IMR-90 (cell line): Measurements from ENCODE around the gene PDE11A. TPM values are rescaled to one million over a fixed set of nuclear protein-coding genes. Genes with fewer than 3 reads are reported as not detected.

Experiments used
- ATAC-seq: fragments of 200-7000 bp; cut with Tn5 transposase; 2 replicates; pipeline ENCODE4 v1.9.1; 2020; ENCODE audit warnings: low read depth, mild to moderate bottlenecking, moderate library complexity
- BruUV-seq: library from RNA; stranded (reverse); fragments of 400-500 nt; replicated peaks from 2 replicates; lab custom pipeline; 2021; lab: Mats Ljungman, UMichigan
- CTCF ChIA-PET: fragments of 300-600 bp; formaldehyde crosslinking; extraction: SDS; loops from one replicate; lab custom pipeline; 2021; ENCODE audit warnings: antibody characterized with exemption; lab: Yijun Ruan, JAX
- POLR2A ChIA-PET: fragments of 300-600 bp; sonication (Branson Sonifier 250); formaldehyde crosslinking; loops from one replicate; lab custom pipeline; 2022; ENCODE audit warnings: antibody characterized with exemption; ENCODE audit not compliant: unreplicated experiment; lab: Charles Lee
- DNase-seq: peaks from one replicate; pipeline ENCODE4 v3.0.0; 2013
- H2AFZ ChIP-seq: replicated peaks from 2 replicates; pipeline ENCODE3; 2013; ENCODE audit warnings: low read length, mild to moderate bottlenecking; ENCODE audit not compliant: poor library complexity
- H2AK5ac ChIP-seq: 2 replicates; pipeline ENCODE4 v1.6.1; 2013; ENCODE audit warnings: low read depth, low read length, inconsistent platforms
- H2AK9ac ChIP-seq: replicated peaks from 2 replicates; pipeline ENCODE3; 2013; ENCODE audit warnings: mild to moderate bottlenecking, low read depth, low read length, moderate library complexity; ENCODE audit not compliant: poor library complexity
- H2BK120ac ChIP-seq: 2 replicates; pipeline ENCODE4 v1.6.1; 2013; ENCODE audit warnings: low read depth, low read length, inconsistent platforms
- H2BK15ac ChIP-seq: 3 replicates; pipeline ENCODE4 v1.6.1; 2013; ENCODE audit warnings: low read depth, low read length, inconsistent platforms
- H2BK20ac ChIP-seq: 2 replicates; pipeline ENCODE4 v1.6.1; 2013; ENCODE audit warnings: low read depth, mild to moderate bottlenecking, inconsistent platforms, low read length, moderate library complexity
- H2BK5ac ChIP-seq: 2 replicates; pipeline ENCODE4 v1.6.1; 2013; ENCODE audit warnings: mild to moderate bottlenecking, low read depth, low read length, inconsistent platforms; ENCODE audit not compliant: poor library complexity, severe bottlenecking
- H3K14ac ChIP-seq: replicated peaks from 2 replicates; pipeline ENCODE4 v1.6.1; 2013; ENCODE audit warnings: low read depth, low read length, inconsistent platforms
- H3K18ac ChIP-seq: 2 replicates; pipeline ENCODE4 v1.6.1; 2013; ENCODE audit warnings: low read depth, low read length, control low read depth
- H3K23ac ChIP-seq: 2 replicates; pipeline ENCODE4 v1.6.1; 2013; ENCODE audit warnings: low read depth, low read length, inconsistent platforms
- H3K27ac ChIP-seq: 2 replicates; pipeline ENCODE4 v1.5.1; 2013; ENCODE audit warnings: mild to moderate bottlenecking, control low read depth, low read length; ENCODE audit not compliant: insufficient read depth
- H3K27me3 ChIP-seq: 2 replicates; pipeline ENCODE4 v1.6.1; 2013; ENCODE audit warnings: low read length; ENCODE audit not compliant: control insufficient read depth, insufficient read depth
- H3K36me3 ChIP-seq: 2 replicates; pipeline ENCODE4 v1.6.1; 2013; ENCODE audit warnings: low read length, mixed read lengths; ENCODE audit not compliant: control insufficient read depth, insufficient read depth
- H3K4ac ChIP-seq: 2 replicates; pipeline ENCODE4 v1.6.1; 2013; ENCODE audit warnings: low read depth, low read length, inconsistent platforms
- H3K4me1 ChIP-seq: 2 replicates; pipeline ENCODE4 v1.6.1; 2013; ENCODE audit warnings: low read length, mixed read lengths; ENCODE audit not compliant: control insufficient read depth, insufficient read depth
- H3K4me2 ChIP-seq: 2 replicates; pipeline ENCODE4 v1.6.1; 2013; ENCODE audit warnings: low read depth, mild to moderate bottlenecking, control low read depth, low read length, moderate library complexity
- H3K4me3 ChIP-seq: 2 replicates; pipeline ENCODE4 v1.5.1; 2013; ENCODE audit warnings: low read depth, mild to moderate bottlenecking, control low read depth, low read length, moderate library complexity; ENCODE audit not compliant: insufficient read depth
- H3K56ac ChIP-seq: 2 replicates; pipeline ENCODE4 v1.6.1; 2013; ENCODE audit warnings: low read length, inconsistent platforms; ENCODE audit not compliant: insufficient read depth; ENCODE audit errors: extremely low read depth
- H3K79me1 ChIP-seq, 2 experiments: 2 replicates each; pipeline ENCODE4 v1.6.1; 2013; ENCODE audit warnings: low read length in 2 of 2, inconsistent platforms in 1 of 2, low read depth in 1 of 2
- H3K9ac ChIP-seq: 2 replicates; pipeline ENCODE4 v1.6.1; 2013; ENCODE audit warnings: low read depth, low read length, control low read depth
- H3K9me1 ChIP-seq: 2 replicates; pipeline ENCODE4 v1.6.1; 2013; ENCODE audit warnings: low read length, inconsistent platforms; ENCODE audit not compliant: insufficient read depth
- H3K9me3 ChIP-seq: 2 replicates; pipeline ENCODE4 v1.6.1; 2013; ENCODE audit warnings: low read length; ENCODE audit not compliant: control insufficient read depth, insufficient read depth
- H4K20me1 ChIP-seq: 2 replicates; pipeline ENCODE4 v1.6.1; 2013; ENCODE audit warnings: low read length, inconsistent platforms; ENCODE audit not compliant: insufficient read depth
- H4K5ac ChIP-seq: 2 replicates; pipeline ENCODE4 v1.6.1; 2013; ENCODE audit warnings: mild to moderate bottlenecking, low read depth, low read length, control low read depth
- H4K8ac ChIP-seq, 2 experiments: 2 replicates each; pipeline ENCODE4 v1.6.1; 2013; ENCODE audit warnings: low read depth in 2 of 2, low read length in 2 of 2, control low read depth in 1 of 2, inconsistent platforms in 1 of 2
- H4K91ac ChIP-seq: 2 replicates; pipeline ENCODE4 v1.6.1; 2013; ENCODE audit warnings: low read depth, low read length, inconsistent platforms; ENCODE audit not compliant: insufficient read depth
- BHLHE40 ChIP-seq: fragments of 150-350 bp; IDR thresholded peaks from 2 replicates; pipeline ENCODE4 v1.6.1; 2016; ENCODE audit warnings: mild to moderate bottlenecking, low read depth, low read length
- CEBPB ChIP-seq: IDR thresholded peaks from 2 replicates; pipeline ENCODE4 v1.6.1; 2012; ENCODE audit warnings: low read depth, low read length, improper control_type of control experiment
- CHD1 ChIP-seq: IDR thresholded peaks from 2 replicates; pipeline ENCODE4 v1.6.1; 2012; ENCODE audit warnings: low read depth, low read length, improper control_type of control experiment
- MAZ ChIP-seq: IDR thresholded peaks from 2 replicates; pipeline ENCODE4 v1.6.1; 2012; ENCODE audit warnings: low read depth, mild to moderate bottlenecking, low read length, improper control_type of control experiment, moderate library complexity, borderline replicate concordance
- MXI1 ChIP-seq: IDR thresholded peaks from 2 replicates; pipeline ENCODE4 v1.6.1; 2012; ENCODE audit warnings: low read depth, mild to moderate bottlenecking, low read length, moderate library complexity, borderline replicate concordance
- SMC3 ChIP-seq: fragments of 150-350 bp; IDR thresholded peaks from 2 replicates; pipeline ENCODE4 v1.6.1; 2016; ENCODE audit warnings: low read depth, mild to moderate bottlenecking, antibody characterized with exemption, low read length, moderate library complexity
- WGBS, 2 experiments: methylation state at CpG; one replicate each; pipeline versions ENCODE4 v1.1.5 to v1.1.7; 2013; ENCODE audit warnings: missing lambda C conversion rate in 2 of 2; ENCODE audit not compliant: insufficient read length in 1 of 2; ENCODE audit errors: extremely low coverage in 2 of 2; 5-methylcytosine and 5-hydroxymethylcytosine counted together
- dilution Hi-C: fragments of 300-500 bp; cut with HindIII; formaldehyde crosslinking; loops from one replicate; pipeline ENCODE4 v1.14.3; 2018; ENCODE audit warnings: low sequenced_read_pairs; ENCODE audit not compliant: unreplicated experiment
- in situ Hi-C: fragments of 300-500 bp; cut with MboI; formaldehyde crosslinking; loops from 3 replicates; pipeline ENCODE4 v1.14.3; 2019; ENCODE audit warnings: low sequenced_read_pairs, inconsistent platforms, mixed read lengths
- intact Hi-C: fragments of 100-400 bp; cut with micrococcal nuclease; formaldehyde crosslinking; loops from 2 replicates; pipeline ENCODE4 v1.10.0; 2022
- polyA plus RNA-seq, 3 experiments: library from polyadenylated mRNA; depleted of rRNA; stranded (reverse); fragments of >200 nt; gene quantifications; 2 replicates each; pipeline ENCODE4 v1.2.3, GENCODE V29; 2012; ENCODE audit warnings: low replicate concordance in 1 of 3
- total RNA-seq: library from RNA; depleted of rRNA; stranded (reverse); fragments of >200 nt; gene quantifications from 2 replicates; pipeline ENCODE4 v1.2.3, GENCODE V29; 2012
- TF ChIP-seq, protein P1 (sequence below): conservative IDR thresholded peaks from 2 replicates; pipeline ENCODE4 v1.5.1; 2012; ENCODE audit warnings: mild to moderate bottlenecking, low read depth, low read length, improper control_type of control experiment

The PDE11A gene
- total and polyA plus RNA-seq, 2 of the 4 experiments (the other 2 are of a cell fraction): 0.21 to 0.72 TPM

DNA sequence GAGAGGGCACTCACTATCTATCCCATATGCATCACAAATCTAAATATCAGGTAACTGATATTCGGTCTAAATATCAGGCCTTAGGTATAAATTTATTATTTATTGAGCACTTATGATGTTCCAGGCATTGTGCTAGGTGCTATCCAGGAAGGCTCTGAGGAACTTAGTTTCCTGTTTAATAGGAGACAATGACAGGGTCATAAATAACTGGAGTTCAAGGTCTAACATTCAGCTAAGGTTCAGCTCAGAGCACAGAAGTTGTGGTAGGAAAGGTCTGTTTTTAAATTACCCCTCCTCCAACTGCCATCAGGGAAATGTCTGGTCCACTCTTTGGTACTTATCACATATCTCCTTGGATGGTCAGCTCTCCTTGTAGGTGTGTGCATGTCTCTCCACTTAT is 486.4 kb downstream of the PDE11A start:
- Histone ChIP-seq H3K4me1 (no peaks in the 10 kb centered on the region), H2AK9ac (no peak overlapping the region), H4K5ac (no peak overlapping the region), H3K9ac (no peak overlapping the region), H2BK20ac (no peak overlapping the region), H4K20me1 (no peaks in the 10 kb centered on the region), H3K18ac (no peak overlapping the region), H2AK5ac (no peak overlapping the region), H4K8ac (no peak overlapping the region), H3K27me3 (no peaks in the 10 kb centered on the region; the same call in 1 of the 2 replicates), H3K36me3 (no peaks in the 10 kb centered on the region), H3K23ac (no peak overlapping the region), H3K14ac (no peak overlapping the region), H3K4me2 (no peak overlapping the region), H2BK15ac (no peak overlapping the region), H3K9me3 (no peaks in the 10 kb centered on the region), H3K9me1 (no peaks in the 10 kb centered on the region), H3K4me3 (no peak overlapping the region), H4K91ac (no peak overlapping the region), H3K27ac (no peak overlapping the region), H2AFZ (no peak overlapping the region), H2BK120ac (no peak overlapping the region), H3K4ac (no peak overlapping the region), H3K56ac (no peak overlapping the region), H2BK5ac (no peak overlapping the region), H3K79me1 (no peaks in the 10 kb centered on the region)
- ChIA-PET POLR2A (no interaction called here), CTCF (no interaction called here)
- dilution Hi-C loops (no loop called here), in situ Hi-C loops (no loop called here), intact Hi-C loops (no loop called here)
- no peak for DNase-seq
- no TSS peak for BruUV-seq
- ATAC-seq: no peak
- no CpG with 5 or more reads among the region's 1 CpG for WGBS, 2 experiments
- no peak for TF ChIP-seq BHLHE40
- TF ChIP-seq SMC3: no peak
- no peak for TF ChIP-seq CHD1
- no peak for TF ChIP-seq MAZ
- TF ChIP-seq CEBPB: no peak
- TF ChIP-seq MXI1: no peak
- TF ChIP-seq, protein P1, sequence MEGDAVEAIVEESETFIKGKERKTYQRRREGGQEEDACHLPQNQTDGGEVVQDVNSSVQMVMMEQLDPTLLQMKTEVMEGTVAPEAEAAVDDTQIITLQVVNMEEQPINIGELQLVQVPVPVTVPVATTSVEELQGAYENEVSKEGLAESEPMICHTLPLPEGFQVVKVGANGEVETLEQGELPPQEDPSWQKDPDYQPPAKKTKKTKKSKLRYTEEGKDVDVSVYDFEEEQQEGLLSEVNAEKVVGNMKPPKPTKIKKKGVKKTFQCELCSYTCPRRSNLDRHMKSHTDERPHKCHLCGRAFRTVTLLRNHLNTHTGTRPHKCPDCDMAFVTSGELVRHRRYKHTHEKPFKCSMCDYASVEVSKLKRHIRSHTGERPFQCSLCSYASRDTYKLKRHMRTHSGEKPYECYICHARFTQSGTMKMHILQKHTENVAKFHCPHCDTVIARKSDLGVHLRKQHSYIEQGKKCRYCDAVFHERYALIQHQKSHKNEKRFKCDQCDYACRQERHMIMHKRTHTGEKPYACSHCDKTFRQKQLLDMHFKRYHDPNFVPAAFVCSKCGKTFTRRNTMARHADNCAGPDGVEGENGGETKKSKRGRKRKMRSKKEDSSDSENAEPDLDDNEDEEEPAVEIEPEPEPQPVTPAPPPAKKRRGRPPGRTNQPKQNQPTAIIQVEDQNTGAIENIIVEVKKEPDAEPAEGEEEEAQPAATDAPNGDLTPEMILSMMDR: no peak
